ENCODE data around the gene MEIS2. TPM values are rescaled to one million over a fixed set of nuclear protein-coding genes. Genes with fewer than 3 reads are reported as not detected.

MEIS2 gene
- total RNA-seq, 1 experiment from 2014 or later: 28.7 TPM

DNA sequence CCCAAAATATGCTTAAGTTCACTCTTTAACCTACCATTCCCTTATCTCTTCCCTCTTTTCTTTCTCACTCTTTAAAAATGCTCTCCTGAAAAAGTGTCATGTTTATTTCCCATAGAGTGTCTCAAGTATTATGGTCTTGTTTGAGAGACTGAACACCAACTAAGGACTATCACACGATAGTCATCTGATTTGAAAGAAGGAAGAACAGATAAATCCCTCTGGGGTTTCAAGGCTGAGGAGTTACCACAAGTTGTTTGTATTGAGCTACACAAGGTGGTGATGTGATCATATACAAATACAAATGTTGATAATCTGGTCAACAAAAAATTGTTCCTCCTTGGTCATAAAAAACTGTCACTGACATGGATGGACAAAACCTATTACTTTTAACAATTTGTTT, 13.8 kb downstream of the MEIS2 start:
- peaks cover 13% of the 10 kb centered on the region for H3K36me3 Mint-ChIP-seq (ENCODE audit: insufficient read depth, unreplicated experiment)
- Histone ChIP-seq H3K4me1 (peaks cover 62% of the 10 kb centered on the region), H3K27me3 (replicated peaks; ENCODE audit: control insufficient read depth, insufficient read depth, low read length) (no peaks in the 10 kb centered on the region), H3K36me3 (ENCODE audit: control insufficient read depth, insufficient read depth, low read length) (no peaks in the 10 kb centered on the region), H3K9me3 (no peaks in the 10 kb centered on the region), H3K4me3 (ENCODE audit: low read depth, low read length) (no peak overlapping the region)
- no peak overlapping the region for H3K4me3 Mint-ChIP-seq (ENCODE audit: unreplicated experiment)
- TF ChIP-seq CTCF (IDR thresholded peaks at IDR 0.05; ENCODE audit: insufficient read depth in 1 of 2, low read depth in 1 of 2, low read length in 1 of 2, severe bottlenecking in 1 of 2, unreplicated experiment in 1 of 2): no peak
- no TSS peak for BruUV-seq (replicated peaks)
- no peaks in the 10 kb centered on the region for H3K9me3 Mint-ChIP-seq (ENCODE audit: unreplicated experiment)
- POLR2A ChIA-PET: no interaction called here
- peaks cover 38% of the 10 kb centered on the region for H3K4me1 Mint-ChIP-seq (ENCODE audit: low read depth, unreplicated experiment)
- DNase-seq: no peak
- H3K27ac Mint-ChIP-seq (ENCODE audit: unreplicated experiment): no peak overlapping the region
- H3K27me3 Mint-ChIP-seq (ENCODE audit: insufficient read depth, unreplicated experiment): no peaks in the 10 kb centered on the region
- CTCF ChIA-PET: interaction anchor here (0.6 kb wide), 1 partner anchor 46 kb away, joined by 3 read pairs; no protein-coding TSS in a partner anchor
- intact Hi-C loops (cut with micrococcal nuclease; ENCODE audit: unreplicated experiment): no loop called here

- Mint-ChIP-seq H3K27me3 (ENCODE audit: insufficient read depth, unreplicated experiment) (no peaks in the 10 kb centered on the region), H3K9me3 (ENCODE audit: unreplicated experiment) (no peaks in the 10 kb centered on the region), H3K36me3 (ENCODE audit: insufficient read depth, unreplicated experiment) (peaks cover 12% of the 10 kb centered on the region), H3K4me3 (ENCODE audit: unreplicated experiment) (no peak overlapping the region), H3K27ac (ENCODE audit: unreplicated experiment) (peak overlapping the region; percentile 31), H3K4me1 (ENCODE audit: low read depth, unreplicated experiment) (peaks cover 42% of the 10 kb centered on the region)
- intact Hi-C loops (cut with micrococcal nuclease; ENCODE audit: unreplicated experiment): no loop called here
- BruUV-seq (replicated peaks): no TSS peak
- POLR2A ChIA-PET: no interaction called here
- CTCF ChIA-PET: interaction anchor here (0.6 kb wide), 1 partner anchor 46 kb away, joined by 3 read pairs; no protein-coding TSS in a partner anchor
- H3K36me3 ChIP-seq (ENCODE audit: control insufficient read depth, insufficient read depth, low read length): no peaks in the 10 kb centered on the region
- DNase-seq: no peak
- H3K9me3 ChIP-seq: no peaks in the 10 kb centered on the region
- peaks cover 66% of the 10 kb centered on the region for H3K4me1 ChIP-seq
- no peak for TF ChIP-seq CTCF (IDR thresholded peaks at IDR 0.05; ENCODE audit: insufficient read depth in 1 of 2, low read depth in 1 of 2, low read length in 1 of 2, severe bottlenecking in 1 of 2, unreplicated experiment in 1 of 2)
- no peaks in the 10 kb centered on the region for H3K27me3 ChIP-seq (replicated peaks; ENCODE audit: control insufficient read depth, insufficient read depth, low read length)
- no peak overlapping the region for H3K4me3 ChIP-seq (ENCODE audit: low read depth, low read length)
Observed at GRCh38 chr15:37086120-37086519, 14.2 kb downstream of the MEIS2 start.

DNA sequence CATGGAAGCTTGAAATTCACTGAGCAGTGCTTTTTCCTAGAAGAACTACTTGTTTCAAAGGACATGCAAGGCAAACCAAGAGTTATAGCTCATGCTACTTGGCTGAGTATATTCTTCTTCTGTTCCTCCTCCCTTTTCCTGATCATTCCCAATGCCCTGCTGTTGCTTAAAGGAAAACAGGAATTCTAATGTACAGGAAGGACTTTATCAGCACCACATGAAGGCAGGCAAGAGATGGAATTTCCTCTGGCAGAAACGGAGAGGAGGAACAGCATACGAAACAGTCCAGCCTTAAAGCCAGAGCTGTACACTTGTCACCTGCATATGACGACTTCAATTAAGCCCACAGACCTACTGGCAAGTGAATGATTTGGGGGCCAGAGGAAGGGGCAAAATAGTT, 15.7 kb downstream of the MEIS2 start:
- Mint-ChIP-seq H3K4me1 (ENCODE audit: low read depth, unreplicated experiment) (peaks cover 41% of the 10 kb centered on the region), H3K27ac (ENCODE audit: unreplicated experiment) (no peak overlapping the region), H3K4me3 (ENCODE audit: unreplicated experiment) (no peak overlapping the region), H3K36me3 (ENCODE audit: insufficient read depth, unreplicated experiment) (peaks cover 6% of the 10 kb centered on the region), H3K27me3 (ENCODE audit: insufficient read depth, unreplicated experiment) (no peaks in the 10 kb centered on the region), H3K9me3 (ENCODE audit: unreplicated experiment) (no peaks in the 10 kb centered on the region)
- Histone ChIP-seq H3K4me1 (peaks cover 82% of the 10 kb centered on the region), H3K9me3 (no peaks in the 10 kb centered on the region), H3K4me3 (ENCODE audit: low read depth, low read length) (no peak overlapping the region), H3K36me3 (ENCODE audit: control insufficient read depth, insufficient read depth, low read length) (no peaks in the 10 kb centered on the region), H3K27me3 (replicated peaks; ENCODE audit: control insufficient read depth, insufficient read depth, low read length) (no peaks in the 10 kb centered on the region)
- ChIA-PET CTCF (no interaction called here), POLR2A (no interaction called here)
- BruUV-seq (replicated peaks): no TSS peak
- intact Hi-C loops (cut with micrococcal nuclease; ENCODE audit: unreplicated experiment): no loop called here
- no peak for TF ChIP-seq CTCF (IDR thresholded peaks at IDR 0.05; ENCODE audit: insufficient read depth in 1 of 2, low read depth in 1 of 2, low read length in 1 of 2, severe bottlenecking in 1 of 2, unreplicated experiment in 1 of 2)
- no peak for DNase-seq

Data from Caco-2 (cell line).